CD4-positive, alpha-beta T cell treated with Interleukin-4 for 4 hours (primary cell): Measurements from ENCODE around the gene STARD13.

Source experiments
- DNase-seq: peaks from one replicate; pipeline ENCODE4 v3.0.0-alpha.2; 2020

Gene STARD13, protein sequence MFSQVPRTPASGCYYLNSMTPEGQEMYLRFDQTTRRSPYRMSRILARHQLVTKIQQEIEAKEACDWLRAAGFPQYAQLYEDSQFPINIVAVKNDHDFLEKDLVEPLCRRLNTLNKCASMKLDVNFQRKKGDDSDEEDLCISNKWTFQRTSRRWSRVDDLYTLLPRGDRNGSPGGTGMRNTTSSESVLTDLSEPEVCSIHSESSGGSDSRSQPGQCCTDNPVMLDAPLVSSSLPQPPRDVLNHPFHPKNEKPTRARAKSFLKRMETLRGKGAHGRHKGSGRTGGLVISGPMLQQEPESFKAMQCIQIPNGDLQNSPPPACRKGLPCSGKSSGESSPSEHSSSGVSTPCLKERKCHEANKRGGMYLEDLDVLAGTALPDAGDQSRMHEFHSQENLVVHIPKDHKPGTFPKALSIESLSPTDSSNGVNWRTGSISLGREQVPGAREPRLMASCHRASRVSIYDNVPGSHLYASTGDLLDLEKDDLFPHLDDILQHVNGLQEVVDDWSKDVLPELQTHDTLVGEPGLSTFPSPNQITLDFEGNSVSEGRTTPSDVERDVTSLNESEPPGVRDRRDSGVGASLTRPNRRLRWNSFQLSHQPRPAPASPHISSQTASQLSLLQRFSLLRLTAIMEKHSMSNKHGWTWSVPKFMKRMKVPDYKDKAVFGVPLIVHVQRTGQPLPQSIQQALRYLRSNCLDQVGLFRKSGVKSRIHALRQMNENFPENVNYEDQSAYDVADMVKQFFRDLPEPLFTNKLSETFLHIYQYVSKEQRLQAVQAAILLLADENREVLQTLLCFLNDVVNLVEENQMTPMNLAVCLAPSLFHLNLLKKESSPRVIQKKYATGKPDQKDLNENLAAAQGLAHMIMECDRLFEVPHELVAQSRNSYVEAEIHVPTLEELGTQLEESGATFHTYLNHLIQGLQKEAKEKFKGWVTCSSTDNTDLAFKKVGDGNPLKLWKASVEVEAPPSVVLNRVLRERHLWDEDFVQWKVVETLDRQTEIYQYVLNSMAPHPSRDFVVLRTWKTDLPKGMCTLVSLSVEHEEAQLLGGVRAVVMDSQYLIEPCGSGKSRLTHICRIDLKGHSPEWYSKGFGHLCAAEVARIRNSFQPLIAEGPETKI

DNA sequence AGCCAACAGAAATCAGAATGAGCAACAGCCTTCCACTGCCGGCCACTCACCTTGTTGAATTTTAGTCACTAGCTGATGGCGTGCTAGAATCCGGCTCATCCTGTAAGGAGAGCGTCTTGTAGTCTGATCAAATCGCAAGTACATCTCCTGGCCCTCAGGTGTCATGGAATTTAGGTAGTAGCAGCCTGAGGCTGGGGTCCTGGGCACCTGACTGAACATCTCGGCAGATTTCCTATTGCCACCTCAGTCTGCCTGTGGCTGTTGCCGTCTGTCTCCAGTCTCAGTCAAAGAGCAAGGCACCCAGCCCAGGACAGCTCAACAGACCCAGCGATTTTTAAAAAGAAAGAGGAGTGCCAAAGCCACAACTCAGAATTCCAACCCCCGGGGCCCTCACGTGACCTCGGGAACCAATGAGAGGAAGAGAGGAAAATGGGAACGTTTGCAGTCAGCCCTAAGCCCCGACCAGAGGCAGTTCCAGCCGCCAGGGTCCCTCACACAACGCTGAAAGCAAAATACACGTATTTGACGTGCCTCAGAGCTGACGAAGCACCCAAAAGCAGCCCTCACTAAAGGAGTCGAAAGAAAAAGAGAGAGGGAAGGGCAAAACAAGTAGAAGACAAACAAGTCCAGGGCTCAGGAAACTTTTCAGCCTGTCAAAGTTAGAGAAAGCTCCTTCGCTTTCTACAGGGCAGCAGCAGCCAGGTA is at the start of gene STARD13:
Gene STARD13, minus strand, starts transcription at position 336 of the 705 bp plus-strand sequence. Its CDS starts 117 bp downstream, at position 219.
- no peak for DNase-seq

DNA sequence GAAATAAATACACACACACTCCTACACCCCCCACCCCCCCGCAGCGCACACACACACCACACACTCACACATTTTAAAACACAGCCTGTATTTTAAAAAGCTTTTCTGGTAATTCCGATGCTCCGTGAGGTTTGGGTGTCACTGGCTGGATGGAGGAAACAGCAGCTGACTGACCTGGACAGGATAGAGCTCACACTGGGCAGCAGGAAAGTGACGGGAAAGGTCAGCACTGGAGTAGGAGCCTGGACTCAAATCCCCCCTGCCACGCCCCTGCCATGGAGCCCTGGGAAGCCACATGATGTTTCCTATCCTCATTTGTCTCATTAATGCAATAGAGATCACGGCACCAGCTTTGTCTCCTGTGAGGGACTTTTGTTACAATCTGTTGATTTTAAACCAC is 49.3 kb upstream of the STARD13 start:
- DNase-seq = no peak

DNA sequence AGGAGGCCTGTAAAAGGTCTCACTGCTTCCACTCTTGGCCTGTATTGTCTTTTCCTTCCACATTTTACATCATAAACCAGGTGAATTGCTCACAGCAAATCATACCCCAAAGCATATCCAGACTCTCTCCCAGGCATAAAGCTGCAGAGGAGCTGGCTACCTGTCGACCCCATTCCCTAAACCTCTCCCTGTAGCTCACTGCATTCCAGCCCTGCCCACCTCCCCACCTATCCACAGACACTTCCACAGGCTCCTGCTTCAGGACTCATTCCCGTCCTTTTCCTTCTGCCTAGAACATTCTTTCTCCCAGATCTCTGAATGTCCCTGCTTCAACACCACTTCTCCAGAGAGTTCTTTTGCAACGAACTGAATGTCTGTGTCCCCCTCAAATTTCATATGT is 46.4 kb upstream of the STARD13 start:
- no peak for DNase-seq

DNA sequence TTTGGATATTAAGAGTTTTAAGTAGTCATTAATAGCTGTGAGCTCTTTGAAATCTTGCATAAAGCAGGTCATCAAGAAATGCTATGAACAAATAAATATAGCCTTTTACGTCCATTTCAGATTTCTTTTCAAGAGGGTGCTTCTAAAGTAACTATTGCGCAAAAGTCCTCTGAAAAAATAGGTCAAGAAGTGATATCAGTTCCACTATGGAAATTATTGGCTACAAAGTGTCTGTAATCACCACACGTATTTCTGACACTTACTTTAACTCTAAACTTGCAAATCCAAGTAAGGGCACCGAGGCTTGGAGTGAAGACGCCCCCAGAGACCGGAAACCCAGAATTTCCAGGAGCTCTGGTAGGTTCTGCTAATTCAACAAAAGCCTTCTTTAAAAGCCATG is 44.9 kb upstream of the STARD13 start:
- DNase-seq = no peak

DNA sequence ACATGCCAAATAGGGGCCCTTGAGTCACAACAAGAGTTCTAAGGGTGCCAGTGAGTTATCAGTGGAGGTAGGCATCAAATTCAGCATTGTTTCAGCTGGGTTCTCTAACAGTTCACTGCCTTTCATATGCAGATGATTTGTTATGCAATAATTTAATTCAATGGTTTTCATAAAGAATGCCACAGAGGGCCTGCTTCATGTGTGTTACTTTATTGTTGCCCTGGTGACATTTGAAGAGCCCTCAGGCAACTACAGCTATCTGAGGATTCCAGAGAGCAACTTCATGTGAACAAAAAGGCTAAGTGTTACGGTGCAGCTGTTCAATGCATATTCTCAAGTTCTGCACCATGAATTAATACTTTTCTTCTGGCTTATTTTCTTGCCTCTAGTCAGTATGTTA is 43.1 kb upstream of the STARD13 start:
- no peak for DNase-seq

DNA sequence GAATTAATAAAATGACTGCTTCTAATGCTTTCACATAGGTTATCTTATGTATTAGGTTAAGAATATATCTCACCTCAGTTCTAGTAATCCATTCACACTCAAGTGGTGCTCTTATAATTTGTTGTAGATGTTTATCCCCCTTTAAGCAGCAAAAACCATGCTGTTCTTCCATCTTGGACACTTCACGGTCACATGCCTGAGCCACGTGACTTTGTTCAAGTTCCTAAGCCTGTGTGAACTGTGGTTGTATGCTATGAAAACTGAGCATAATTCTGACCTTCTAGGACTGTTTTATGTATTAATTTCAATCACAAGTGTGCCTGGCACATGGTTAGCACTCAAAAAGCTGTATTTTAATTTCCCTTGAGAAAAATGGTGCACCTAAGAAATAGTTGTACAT is 41.2 kb upstream of the STARD13 start:
- DNase-seq = no peak

DNA sequence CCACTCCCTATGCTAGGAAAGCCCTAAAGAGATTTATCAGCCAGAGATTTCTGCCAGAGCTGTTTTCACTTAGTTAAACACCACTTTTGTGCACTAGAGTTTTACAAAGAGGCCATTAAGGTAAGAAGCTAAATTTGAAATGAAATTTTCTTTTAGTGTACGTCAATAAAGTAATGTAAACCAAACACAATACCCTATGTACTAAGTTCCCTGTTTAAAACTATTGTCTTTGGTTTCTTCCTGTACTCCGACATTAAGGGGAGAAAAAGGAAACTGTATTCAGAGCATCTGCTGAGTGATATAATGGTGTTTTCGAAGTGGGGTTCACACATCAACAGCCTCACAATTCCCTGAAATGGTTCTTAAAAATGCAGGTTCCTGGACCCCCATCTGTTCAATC is 40.7 kb upstream of the STARD13 start:
- DNase-seq = no peak

DNA sequence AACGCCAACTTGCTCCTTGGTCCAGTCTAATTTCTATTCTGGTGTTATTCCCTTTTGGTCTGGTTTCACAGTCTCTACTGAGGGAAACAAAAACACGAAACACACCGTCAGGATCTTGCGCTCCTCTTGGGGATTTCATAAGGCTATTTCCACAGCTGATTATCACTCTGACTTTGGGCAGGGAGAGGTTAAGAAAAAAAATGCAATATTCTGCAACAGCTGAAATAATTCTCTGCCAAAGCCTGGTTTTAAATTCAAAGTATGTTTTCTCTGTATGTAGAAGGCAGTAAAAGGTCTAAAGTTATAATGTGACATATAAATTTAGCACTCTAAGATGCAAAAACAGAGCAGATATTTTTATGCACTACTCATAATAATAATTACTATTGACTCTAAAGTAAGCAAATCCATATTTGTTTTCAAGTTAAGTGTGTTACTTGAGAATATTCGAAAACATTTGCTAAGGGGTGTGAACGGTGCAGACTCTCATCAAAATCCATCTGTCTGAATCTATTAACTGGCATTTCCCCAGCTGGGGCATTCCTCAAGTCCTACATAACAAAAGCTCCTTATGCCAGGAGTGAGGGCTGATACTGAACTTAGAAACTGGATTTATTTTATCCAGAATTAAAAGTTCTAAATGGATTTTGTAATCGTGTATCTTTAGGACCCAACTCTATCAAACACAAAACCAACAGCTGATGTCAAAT is 38.4 kb upstream of the STARD13 start:
- DNase-seq = no peak

DNA sequence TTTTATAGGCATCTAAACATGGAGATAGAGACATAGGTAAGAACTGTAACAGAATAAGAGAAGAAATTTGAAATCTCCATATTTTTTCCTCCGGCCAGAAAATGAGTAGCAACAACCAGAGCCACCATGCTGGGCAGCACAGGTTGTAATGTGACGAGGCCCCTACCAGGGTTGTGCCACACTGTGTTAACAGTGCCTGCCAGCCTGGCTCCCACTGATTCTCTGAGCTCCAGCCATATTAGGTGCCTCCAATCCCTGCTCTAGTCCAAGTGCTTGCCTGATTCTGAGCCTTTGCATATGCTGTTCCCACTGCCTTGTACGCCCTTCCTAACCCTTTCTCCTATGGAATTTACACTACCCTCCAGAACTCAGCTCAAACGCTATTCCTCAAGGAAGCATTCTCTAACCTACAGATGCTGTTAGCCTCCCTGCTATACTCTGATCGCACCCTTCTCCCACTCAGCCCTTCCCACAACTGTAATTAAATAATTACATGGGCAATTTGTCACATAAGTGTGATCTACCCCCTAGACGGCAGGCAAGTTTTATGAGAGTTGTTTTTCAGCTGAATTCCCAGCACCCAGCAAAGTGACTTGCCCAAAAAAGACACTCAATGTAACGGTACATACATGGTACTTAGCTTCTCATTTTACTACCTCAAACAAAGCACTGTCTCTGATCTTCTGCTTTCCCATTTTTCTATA is 37.6 kb upstream of the STARD13 start:
- DNase-seq = no peak

DNA sequence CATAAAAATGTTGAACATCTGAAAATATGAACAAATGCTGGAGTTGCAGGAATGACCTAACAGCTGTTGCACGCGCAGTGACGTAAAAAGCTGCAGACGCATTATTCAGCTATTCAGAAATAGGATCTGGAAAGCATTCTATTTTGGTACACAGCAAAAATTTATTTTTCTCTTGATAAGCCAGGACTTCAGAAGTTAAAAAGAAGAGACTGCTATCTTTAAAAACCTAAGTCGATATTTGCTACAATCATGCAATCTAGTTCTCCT is 36.9 kb upstream of the STARD13 start:
- DNase-seq = no peak

DNA sequence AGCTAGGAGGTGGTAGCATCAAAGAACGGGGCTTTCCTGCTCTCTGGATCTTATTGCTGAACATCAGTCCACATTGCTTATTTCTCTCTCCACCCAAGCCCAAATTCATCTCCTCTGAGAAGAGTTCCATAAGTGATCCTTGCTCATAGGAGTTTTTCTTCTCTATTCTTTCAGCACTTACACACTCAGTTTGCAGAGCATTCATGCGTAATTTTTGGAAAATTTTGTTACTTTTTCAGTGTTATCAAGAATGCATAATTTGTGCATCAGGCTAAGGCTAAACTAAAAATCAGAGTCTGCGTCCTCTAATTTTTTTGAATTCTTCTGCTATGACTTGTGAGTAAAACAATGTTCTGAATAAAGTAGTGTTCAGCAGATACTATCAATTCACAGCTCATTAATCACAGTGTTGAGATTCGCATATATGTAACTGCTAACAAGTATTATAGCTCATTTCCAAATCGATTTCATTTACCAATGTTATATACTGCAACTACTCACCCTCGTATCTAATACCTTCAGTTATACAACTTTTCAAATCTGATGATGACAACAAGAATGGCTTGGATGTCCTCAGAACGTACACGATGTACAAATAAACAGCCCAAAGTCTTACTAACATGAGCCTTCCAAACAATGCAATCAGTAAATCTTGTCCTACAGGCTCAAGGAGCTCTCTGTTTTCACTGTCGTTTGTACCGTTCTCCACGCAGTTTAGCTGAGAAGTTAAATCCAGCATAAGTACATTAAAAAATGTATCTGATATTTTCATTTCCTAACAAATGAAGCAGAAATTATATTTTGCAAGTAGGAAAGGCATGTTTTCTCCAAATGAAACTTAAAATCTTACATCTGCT is 36.4 kb upstream of the STARD13 start:
- DNase-seq = no peak

DNA sequence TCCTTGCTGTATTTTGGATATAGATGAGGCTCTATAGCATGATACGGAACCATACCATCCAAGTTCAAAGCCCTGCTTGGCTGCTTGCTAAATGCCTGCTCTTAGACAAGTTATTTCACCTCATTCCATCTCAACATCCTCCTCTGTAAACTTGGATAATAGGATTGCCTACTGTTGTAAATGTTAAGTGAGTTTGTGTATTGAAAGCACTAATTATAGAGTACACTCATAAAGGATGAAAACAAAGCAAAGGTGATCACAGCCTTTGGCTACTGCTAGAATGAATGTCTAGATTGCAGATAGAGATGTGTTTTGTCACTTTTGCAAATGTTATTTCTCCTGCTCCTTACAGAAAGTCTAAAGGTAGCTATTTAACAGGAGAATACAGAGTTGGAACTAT is 34.3 kb upstream of the STARD13 start:
- DNase-seq = no peak

DNA sequence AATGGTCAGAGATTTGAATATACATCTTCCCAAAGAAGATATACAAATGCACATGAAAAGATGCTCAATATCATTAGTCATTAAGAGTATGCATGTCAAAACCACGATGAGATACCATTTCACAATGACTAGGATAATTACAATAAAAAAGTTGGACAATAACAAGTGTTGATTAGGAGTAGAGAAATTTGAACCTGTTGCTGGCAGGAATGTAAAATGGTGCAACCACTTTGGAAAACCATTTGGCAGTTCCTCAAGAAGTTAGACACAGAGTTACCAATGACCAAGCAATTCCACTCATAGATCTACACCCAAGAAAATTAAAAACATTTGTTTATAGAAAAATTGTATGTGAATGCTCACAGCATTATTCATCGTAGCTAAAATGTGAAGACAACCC is 33.2 kb upstream of the STARD13 start:
- DNase-seq = no peak

DNA sequence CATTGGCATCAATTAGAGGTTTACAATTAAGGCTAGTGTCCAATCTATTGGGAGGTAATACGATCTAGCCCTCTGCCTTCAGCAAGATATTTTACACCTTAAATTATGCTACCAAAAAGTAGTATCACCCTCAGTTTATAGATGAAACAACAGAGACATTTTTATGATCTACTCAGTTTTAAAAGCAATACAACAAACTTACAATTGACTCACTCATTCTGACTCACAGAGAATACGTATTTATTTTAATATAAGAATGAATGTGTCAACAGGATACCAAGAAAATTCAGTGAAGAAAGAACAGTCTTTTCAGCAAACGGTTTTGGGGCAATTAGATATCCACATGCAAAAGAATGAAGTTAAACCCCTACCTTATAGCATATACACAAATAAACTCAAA is 32.5 kb upstream of the STARD13 start:
- DNase-seq = no peak

DNA sequence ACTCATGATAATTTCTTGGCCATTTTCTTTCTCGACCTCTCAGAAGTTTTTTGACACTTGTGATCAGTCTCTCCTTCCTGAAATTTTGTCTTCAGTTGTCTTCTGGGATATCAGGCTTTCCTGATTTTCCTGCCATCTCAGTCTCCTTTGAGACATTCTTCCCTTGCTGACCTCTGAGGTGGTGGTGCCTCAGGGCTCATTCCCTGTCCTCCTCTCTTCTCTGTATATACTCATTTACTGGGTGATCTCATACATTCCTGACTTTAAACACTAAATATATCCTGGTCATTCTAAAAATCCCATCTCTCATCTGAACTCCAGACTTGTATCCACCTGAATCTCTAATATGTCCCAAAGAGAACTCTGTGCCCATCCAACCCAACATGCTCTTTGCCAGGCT is 31.3 kb upstream of the STARD13 start:
- DNase-seq = no peak

DNA sequence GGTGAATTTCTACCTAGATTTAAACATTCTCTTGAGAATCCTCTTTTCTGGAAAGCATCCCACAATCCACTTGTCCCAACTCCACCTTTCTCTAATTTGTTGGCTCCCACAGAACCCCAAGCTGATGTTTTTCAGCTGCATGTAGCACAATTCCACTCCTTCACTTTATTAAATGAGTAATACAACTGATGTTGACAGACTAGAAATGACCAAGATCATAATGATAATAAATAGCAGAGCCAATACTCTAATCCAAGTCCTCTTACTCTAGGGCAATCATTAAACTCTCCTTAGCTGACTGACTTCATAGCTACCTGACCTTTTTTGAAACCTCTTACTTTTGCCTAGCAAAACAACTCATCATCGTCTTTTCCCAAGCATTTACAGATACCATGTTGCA is 27.9 kb upstream of the STARD13 start:
- no peak for DNase-seq

DNA sequence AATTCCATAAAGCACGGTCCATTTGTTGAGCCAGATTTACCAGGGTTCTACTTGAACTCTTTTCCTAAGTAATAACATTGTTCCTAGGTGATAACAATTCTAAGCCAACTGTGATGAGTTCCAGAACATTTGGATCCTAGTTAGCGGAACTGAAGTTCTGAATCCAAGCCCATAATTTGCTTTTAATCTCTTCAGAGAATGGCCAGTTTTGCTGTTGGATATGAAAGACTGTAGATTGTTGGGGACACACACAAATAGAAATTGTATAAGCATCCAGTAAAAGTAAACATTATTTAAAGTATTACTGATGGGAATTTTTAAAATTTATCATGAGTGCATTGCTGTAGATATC is 27.3 kb upstream of the STARD13 start:
- no peak for DNase-seq

DNA sequence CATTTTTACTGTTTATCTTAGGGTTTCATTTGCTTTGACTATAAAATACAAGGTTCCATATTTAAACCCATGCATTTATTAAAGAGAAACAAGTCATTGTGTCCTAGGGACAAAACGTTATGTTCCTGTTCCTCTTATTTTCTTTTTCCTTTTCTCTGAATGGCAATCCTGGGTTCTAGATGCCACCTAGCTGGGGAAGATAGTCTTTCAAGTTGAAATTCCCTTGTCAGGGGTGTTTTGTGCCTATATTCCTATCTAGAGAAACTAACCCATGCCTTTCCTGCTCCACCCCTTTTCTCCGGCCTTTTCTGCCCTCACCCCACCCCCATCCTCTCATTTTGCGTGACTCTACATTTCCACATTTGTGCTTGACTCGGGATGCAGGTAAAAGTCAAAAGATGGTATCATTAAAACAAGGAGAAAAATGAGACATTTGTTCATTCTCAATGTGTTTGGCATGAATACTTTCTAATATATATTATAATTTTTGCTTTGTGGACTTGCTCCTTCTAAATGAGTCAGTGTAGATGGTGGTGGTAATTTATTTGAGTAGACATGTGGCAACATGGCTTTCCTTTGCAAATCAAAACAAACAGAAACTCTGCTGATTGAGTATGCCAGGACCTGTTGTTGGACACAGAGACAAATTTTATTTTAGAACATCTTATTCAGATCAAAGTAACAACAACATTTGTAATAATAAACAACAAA is 26.8 kb upstream of the STARD13 start:
- no peak for DNase-seq

DNA sequence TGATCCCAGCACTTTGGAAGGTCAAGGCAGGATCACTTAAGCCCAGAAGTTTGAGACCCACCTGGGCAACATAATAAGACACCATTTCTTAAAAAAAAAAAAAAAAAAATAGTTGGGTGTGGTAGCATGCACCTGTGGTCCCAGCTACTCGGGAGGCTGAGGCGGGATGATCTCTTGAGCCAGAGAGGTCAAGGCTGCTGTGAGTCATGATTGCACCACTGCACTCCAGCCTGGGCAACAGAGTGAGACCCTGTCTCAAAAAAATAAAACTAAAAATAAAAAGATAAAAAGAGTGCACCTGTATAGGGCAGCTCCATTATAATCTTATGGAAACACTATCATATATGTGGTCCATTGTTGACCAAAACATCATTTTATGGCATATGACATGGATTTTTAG is 25.5 kb upstream of the STARD13 start:
- DNase-seq = no peak

DNA sequence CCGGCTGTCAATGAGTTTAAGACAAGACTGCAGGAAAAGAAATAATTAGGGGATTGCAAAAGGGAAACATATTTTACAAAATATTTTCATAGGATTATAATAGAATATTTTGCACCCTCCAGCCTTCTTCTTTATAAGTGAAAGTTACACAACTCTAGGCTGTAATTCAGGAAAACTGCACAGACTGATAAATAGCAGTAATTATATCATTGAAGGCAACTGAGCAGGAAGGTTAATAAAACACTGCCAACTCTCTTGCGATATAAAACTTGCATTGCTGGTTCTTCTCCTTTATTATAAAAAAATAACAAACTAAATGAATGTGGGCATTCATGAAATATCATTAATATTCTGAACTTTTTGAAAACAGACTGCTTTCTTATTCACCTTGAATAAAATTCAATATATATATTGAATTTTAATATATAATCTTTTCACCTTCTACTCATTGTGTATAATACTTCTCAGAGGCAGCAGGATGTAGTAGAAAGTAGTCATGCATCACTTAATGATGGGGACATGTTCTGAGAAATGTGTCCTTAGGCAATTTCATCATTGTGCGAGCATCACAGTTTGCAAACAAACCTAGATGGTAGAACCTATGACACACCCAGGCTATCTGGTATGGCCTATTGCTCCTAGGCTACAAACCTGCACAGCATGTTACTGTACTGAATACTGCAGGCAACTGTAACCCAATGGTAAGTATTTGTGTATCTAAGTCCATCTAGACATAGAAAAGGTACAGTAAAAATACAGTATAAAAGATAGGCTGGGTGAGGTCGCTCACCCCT is 24.9 kb upstream of the STARD13 start:
- no peak for DNase-seq
